ENCODE results near the gene PDPR.
"Not testable (repeated sequence)": the region's sequence is repeated elsewhere in the genome, so short reads cannot be mapped to it uniquely, and the experiment has no call there.

The PDPR gene

DNA sequence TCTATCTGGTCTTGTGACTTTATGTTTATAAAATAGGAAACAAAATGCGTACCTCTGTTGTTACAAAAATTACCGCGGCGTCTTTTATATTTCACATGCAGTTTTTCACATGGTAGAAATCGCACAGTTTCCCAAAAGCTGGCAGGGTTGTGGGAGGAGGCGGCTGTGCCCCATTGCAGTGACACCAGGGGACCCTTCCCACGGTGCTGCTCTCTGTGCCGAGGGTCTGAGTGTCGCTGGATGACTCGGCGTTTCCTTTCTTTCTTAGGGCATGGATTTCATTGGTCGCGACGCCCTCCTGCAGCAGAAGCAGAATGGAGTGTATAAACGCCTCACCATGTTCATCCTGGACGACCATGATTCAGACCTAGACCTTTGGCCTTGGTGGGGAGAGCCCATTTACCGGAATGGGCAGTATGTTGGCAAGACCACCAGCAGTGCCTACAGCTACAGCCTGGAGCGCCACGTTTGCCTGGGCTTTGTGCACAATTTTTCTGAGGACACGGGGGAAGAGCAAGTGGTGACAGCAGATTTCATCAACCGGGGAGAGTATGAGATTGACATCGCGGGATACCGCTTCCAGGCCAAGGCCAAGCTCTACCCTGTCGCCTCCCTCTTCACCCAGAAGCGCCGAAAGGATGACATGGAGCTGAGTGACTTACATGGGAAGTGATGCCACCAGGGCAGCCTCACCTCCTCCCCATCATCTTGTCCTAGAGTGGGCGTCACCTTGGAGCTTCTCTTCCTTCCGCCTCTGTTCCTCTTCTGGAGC lies 42.3 kb downstream of the PDPR start:
- Histone ChIP-seq H3K36me3 (ENCODE audit: control insufficient read depth, low read depth, low read length) (peaks cover 84% of the 10 kb centered on the region), H3K9ac (ENCODE audit: low read length) (no peak overlapping the region), H3K27me3 (ENCODE audit: control insufficient read depth, insufficient read depth, low read length) (no peaks in the 10 kb centered on the region), H3K27ac (ENCODE audit: low read length) (no peak overlapping the region), H3K4me3 (ENCODE audit: low read length) (no peak overlapping the region), H3K4me1 (ENCODE audit: control insufficient read depth, low read depth, low read length) (no peaks in the 10 kb centered on the region), H3K9me3 (ENCODE audit: control insufficient read depth, low read depth, low read length) (no peaks in the 10 kb centered on the region)

DNA sequence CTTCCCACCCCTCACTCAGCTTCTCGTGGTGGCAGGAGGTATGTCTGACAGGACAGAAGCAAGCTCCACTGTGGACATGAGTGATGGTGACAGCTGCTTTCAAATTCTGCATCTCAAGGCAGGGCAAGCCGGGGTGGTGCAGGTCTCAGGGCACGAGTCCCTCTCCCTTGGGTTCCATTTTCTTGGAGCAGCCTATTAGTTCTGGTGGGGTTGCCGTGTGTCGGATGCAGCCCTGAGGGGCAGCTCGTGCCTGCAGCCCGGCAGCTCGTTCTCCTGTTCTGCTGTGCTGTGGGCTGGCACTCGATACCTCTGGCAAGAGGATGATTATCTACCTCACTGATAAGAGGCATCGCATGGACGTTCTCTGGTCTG lies 43.0 kb downstream of the PDPR start:
- Histone ChIP-seq H3K4me3 (ENCODE audit: low read length) (no peak overlapping the region), H3K4me1 (ENCODE audit: control insufficient read depth, low read depth, low read length) (no peaks in the 10 kb centered on the region), H3K9me3 (ENCODE audit: control insufficient read depth, low read depth, low read length) (no peaks in the 10 kb centered on the region), H3K36me3 (ENCODE audit: control insufficient read depth, low read depth, low read length) (peaks cover 82% of the 10 kb centered on the region), H3K9ac (ENCODE audit: low read length) (no peak overlapping the region), H3K27me3 (ENCODE audit: control insufficient read depth, insufficient read depth, low read length) (no peaks in the 10 kb centered on the region), H3K27ac (ENCODE audit: low read length) (no peak overlapping the region)

DNA sequence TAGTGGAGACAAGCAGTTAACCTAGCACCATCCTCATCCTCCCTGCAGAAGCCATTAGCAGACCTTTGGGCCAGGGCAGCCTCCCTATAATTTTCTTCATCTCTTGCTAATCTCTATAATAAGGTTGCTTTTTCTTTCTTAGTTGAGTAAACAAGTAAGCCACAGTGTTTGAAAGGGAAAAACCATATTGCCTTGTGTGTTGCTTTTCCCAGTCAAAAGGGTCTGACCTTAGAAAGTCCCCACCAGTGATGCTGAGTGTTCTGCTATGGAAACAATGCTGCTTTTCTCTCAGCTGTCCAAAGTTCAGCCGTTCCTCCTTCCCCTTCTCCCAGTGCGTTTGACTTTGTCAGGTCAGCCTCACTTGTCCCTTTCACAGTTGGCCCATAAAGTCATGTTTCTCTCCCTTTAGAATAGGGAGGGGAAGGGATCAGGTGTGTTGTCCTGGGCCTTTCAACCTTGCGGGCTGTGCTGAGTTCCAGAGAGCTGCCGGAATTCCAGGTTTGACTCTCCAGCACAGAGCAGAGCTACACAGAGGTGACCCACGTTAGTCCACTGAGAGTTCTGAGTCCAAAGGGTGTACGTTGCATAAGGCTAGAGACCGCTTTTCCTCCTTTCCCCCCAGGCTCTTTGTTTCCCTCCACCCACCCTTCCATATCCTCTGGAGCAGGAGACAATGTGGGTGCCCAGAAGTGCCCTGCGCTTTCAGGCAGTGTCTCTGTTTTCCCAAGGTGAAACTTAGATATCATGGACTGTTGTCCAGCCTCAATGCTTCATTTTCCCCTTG lies 43.5 kb downstream of the PDPR start:
- no peak overlapping the region for H3K9ac ChIP-seq (ENCODE audit: low read length)
- H3K36me3 ChIP-seq (ENCODE audit: control insufficient read depth, low read depth, low read length): peaks cover 77% of the 10 kb centered on the region
- H3K4me3 ChIP-seq (ENCODE audit: low read length): no peak overlapping the region

DNA sequence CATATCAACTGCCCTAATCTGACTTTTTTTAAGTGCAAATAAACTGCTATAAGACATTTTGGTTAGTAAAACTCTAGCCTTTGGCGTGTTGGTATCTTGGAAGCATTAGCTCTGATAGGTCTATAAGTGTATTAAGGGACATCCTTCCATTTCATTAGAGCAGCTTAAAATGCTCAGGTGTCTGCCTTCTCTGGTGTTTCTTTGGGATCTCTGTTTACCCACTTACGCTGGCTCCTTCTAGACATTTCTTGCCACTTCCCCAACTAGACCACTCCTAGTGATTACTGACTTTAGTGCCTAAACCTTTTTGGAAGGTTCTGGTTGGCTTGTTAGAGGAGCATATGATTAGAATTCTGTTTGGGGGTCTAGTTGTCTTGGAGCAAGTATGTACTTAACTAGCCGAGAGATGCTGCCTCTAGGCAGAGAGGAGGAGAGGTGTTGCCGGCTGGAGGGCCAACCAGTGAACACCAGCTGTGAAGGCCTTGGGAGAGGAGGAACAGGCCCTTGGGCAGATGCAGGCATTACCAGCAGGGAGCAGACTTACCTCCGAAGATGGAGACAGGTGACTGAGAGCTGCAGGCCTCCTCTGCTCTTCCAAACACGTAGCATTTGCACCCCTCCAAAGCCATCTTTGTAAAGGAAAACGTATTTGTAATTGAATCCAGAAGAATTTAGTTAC lies 44.3 kb downstream of the PDPR start:
- peaks cover 69% of the 10 kb centered on the region for H3K36me3 ChIP-seq (ENCODE audit: control insufficient read depth, low read depth, low read length)
- H3K27ac ChIP-seq (ENCODE audit: low read length): no peak overlapping the region

More for the DNA sequence above, 43.5 kb downstream of the PDPR start:
- Histone ChIP-seq H3K27ac (ENCODE audit: low read length) (no peak overlapping the region), H3K27me3 (ENCODE audit: control insufficient read depth, insufficient read depth, low read length) (no peaks in the 10 kb centered on the region), H3K4me1 (ENCODE audit: control insufficient read depth, low read depth, low read length) (no peaks in the 10 kb centered on the region), H3K9me3 (ENCODE audit: control insufficient read depth, low read depth, low read length) (no peaks in the 10 kb centered on the region)

DNA sequence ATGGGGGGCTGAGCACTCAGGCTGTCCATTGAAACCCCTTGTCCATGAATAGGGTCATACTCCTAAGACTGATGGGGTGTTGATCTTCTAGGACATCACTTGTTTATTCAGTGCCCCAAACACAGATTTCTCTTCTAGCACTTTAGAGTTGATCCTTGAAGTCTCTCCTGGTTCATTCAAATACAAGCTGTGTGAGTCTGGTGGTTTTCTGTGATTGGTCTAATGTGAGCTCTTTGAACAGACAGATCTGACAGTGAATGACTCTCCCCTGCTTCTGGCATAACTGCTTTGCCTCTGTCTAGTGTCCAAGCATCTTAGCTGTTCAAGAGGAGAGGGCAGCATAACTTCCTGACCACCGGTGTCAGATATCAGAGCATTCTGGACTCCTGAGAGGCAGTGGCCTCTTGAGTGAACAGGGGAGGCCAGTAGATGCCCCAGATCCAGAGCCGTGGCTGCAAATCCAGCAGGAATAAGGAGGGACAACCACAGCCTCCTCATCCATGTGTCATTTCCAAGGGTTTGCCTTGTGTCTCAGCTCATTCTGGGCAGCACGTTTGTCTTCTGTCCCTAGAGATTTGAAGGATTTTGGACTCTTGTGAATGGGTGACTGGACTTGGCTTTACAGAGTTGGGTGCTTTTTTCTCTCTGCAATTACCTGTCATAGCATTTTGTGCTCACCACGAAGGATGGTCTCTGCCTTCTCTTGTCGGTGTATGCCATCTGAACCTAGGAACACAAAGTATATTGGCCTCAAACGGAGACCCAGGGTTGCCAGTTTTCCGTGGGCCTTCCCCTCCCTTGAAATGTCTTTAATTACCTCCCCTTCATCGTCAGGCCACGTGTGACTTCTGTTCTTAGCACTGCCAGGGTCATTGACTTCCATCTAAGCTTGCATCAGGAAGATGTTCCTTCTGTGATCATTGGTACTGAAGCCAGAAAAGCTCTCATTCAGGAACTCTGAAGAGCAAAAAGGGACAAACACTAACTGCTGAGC lies 45.5 kb downstream of the PDPR start:
- Histone ChIP-seq H3K27me3 (ENCODE audit: control insufficient read depth, insufficient read depth, low read length) (no peaks in the 10 kb centered on the region), H3K27ac (ENCODE audit: low read length) (no peak overlapping the region), H3K4me1 (ENCODE audit: control insufficient read depth, low read depth, low read length) (no peaks in the 10 kb centered on the region), H3K9ac (ENCODE audit: low read length) (no peak overlapping the region), H3K36me3 (ENCODE audit: control insufficient read depth, low read depth, low read length) (peaks cover 60% of the 10 kb centered on the region), H3K9me3 (ENCODE audit: control insufficient read depth, low read depth, low read length) (no peaks in the 10 kb centered on the region), H3K4me3 (ENCODE audit: low read length) (no peak overlapping the region)

More for the DNA sequence above, 44.3 kb downstream of the PDPR start:
- no peaks in the 10 kb centered on the region for H3K4me1 ChIP-seq (ENCODE audit: control insufficient read depth, low read depth, low read length)
- H3K9me3 ChIP-seq (ENCODE audit: control insufficient read depth, low read depth, low read length): no peaks in the 10 kb centered on the region
- no peak overlapping the region for H3K9ac ChIP-seq (ENCODE audit: low read length)
- H3K27me3 ChIP-seq (ENCODE audit: control insufficient read depth, insufficient read depth, low read length): no peaks in the 10 kb centered on the region
- no peak overlapping the region for H3K4me3 ChIP-seq (ENCODE audit: low read length)

DNA sequence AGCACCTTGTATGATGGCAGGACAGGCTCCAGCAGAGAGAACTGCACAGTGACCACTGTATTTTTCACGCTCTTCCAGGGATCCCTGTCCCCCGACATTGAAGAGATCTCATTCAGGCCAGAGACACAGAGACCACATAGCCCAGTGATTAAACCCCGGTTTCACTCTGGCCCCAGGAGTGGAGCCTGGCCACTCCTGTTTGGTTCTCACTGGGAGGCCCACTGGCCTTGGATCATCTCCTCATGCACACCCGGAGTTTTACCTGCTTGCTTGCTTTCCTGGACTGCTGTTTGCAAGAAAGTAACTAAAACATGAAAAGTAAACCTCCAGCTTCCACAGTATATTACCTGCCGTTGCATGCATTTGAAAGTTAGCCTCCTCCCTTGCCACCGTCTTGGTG lies 46.3 kb downstream of the PDPR start:
- Histone ChIP-seq H3K27ac (ENCODE audit: low read length) (no peak overlapping the region), H3K4me3 (ENCODE audit: low read length) (no peak overlapping the region), H3K36me3 (ENCODE audit: control insufficient read depth, low read depth, low read length) (peaks cover 59% of the 10 kb centered on the region), H3K27me3 (ENCODE audit: control insufficient read depth, insufficient read depth, low read length) (no peaks in the 10 kb centered on the region), H3K9ac (ENCODE audit: low read length) (no peak overlapping the region), H3K9me3 (ENCODE audit: control insufficient read depth, low read depth, low read length) (no peaks in the 10 kb centered on the region), H3K4me1 (ENCODE audit: control insufficient read depth, low read depth, low read length) (no peaks in the 10 kb centered on the region)

DNA sequence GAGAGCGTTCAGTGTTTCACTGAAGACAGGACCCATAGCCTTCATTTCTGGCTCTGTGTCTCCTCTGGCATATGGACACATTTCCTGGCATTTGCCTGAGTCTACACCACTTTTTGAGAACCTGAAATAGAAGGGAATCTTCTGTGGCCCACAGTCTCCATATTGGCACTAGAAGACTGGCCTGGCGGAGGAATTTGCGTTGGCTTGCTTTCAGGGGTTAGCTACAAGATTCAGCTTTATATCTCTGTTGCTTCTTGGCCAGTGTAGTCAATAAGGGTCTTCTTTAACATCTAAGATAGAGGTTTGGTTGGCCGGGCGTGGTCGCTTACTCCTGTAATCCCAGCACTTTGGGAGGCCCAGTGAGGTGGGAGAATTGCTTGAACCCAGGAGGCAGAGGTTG lies 46.7 kb downstream of the PDPR start:
- no peaks in the 10 kb centered on the region for H3K4me1 ChIP-seq (ENCODE audit: control insufficient read depth, low read depth, low read length)
- H3K27me3 ChIP-seq (ENCODE audit: control insufficient read depth, insufficient read depth, low read length): no peaks in the 10 kb centered on the region
- no peak overlapping the region for H3K4me3 ChIP-seq (ENCODE audit: low read length)
- H3K9ac ChIP-seq (ENCODE audit: low read length): no peak overlapping the region
- peaks cover 59% of the 10 kb centered on the region for H3K36me3 ChIP-seq (ENCODE audit: control insufficient read depth, low read depth, low read length)
- H3K9me3 ChIP-seq (ENCODE audit: control insufficient read depth, low read depth, low read length): no peaks in the 10 kb centered on the region
- no peak overlapping the region for H3K27ac ChIP-seq (ENCODE audit: low read length)

DNA sequence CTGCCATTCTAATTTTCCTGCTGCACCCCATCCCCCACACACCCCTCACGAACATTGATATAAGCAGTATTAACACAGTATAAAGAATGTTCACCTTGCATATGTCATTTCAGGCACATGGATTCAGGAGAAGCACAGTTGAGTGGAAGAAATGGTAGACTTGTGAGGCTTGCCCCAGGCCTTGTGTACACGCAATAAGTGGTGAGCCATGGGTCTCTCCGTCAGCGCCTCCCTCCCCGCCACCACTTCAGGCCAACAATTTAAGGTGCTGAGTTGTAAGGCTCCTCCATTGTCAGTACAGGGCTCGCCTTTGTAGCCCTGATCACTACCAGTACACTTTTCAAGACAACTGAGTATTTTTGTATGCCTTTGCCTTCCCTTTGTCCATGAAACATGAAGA lies 47.2 kb downstream of the PDPR start:
- Histone ChIP-seq H3K4me1 (ENCODE audit: control insufficient read depth, low read depth, low read length) (no peaks in the 10 kb centered on the region), H3K36me3 (ENCODE audit: control insufficient read depth, low read depth, low read length) (peaks cover 54% of the 10 kb centered on the region), H3K9ac (ENCODE audit: low read length) (no peak overlapping the region), H3K4me3 (ENCODE audit: low read length) (no peak overlapping the region), H3K27ac (ENCODE audit: low read length) (no peak overlapping the region), H3K27me3 (ENCODE audit: control insufficient read depth, insufficient read depth, low read length) (no peaks in the 10 kb centered on the region), H3K9me3 (ENCODE audit: control insufficient read depth, low read depth, low read length) (no peaks in the 10 kb centered on the region)

DNA sequence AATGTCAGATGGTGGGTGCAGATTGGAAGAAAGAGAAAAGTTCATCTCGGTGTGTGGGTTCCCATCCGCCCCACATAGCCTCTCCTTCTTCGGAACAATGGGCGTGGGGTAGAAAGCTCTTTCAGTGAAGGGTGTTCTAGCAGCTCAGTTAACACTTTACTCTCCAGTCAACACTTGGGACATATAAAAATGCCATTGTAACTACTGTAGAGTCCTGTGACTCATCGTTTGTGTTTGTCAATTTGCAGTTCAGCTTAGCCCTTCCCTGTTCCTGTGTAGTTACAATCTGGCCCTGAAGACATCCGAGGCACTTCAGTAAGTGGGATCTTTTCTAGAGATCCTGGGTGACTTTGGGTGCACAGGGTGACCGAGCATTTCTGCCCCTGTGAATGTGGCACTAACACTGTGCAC lies 47.9 kb downstream of the PDPR start:
- H3K27ac ChIP-seq (ENCODE audit: low read length): no peak overlapping the region
- no peaks in the 10 kb centered on the region for H3K4me1 ChIP-seq (ENCODE audit: control insufficient read depth, low read depth, low read length)
- H3K9me3 ChIP-seq (ENCODE audit: control insufficient read depth, low read depth, low read length): no peaks in the 10 kb centered on the region
- H3K4me3 ChIP-seq (ENCODE audit: low read length): no peak overlapping the region
- H3K9ac ChIP-seq (ENCODE audit: low read length): no peak overlapping the region
- H3K27me3 ChIP-seq (ENCODE audit: control insufficient read depth, insufficient read depth, low read length): no peaks in the 10 kb centered on the region
- peaks cover 47% of the 10 kb centered on the region for H3K36me3 ChIP-seq (ENCODE audit: control insufficient read depth, low read depth, low read length)

DNA sequence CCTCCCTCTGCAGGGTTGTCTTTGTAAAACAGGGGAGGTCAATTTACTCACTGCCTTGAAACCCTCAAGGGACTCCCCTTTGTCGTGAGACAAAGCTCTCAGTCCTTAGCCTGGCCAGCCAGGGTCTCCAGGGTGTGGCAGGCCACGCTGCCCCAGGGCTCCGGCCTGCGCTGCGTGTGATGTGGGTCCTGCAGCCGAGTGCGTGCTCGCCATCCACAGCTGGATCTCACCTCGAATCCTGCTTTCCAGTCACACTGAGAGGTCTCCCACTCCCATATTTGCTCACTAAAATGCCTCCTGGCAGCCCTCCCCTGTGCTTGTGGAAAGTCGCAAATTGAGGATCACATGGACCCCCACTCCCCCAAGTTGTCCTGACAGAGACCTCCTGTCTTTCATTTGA lies 49.5 kb downstream of the PDPR start:
- H3K9ac ChIP-seq (ENCODE audit: low read length): no peak overlapping the region
- H3K36me3 ChIP-seq (ENCODE audit: control insufficient read depth, low read depth, low read length): peaks cover 31% of the 10 kb centered on the region

DNA sequence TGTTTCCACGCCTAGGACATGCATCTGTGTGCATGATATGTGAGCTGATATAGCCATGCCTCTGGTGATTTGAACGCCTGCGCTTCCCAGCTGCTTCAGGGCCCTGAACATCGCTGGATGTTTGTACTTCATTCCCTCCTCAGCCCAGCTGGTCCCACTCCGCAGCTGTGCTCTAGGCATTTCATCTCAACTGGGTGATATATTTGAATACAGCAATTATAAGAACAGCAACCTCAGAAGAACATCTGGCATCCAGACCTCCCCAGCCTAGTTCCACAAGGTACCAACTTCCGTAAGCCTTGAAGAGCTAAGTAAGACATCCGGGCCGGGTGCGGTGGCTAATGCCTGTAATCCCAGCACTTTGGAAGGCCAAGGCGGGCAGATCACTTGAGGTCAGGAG lies 52.6 kb downstream of the PDPR start:
- not testable (repeated sequence) for H3K9me3 ChIP-seq (ENCODE audit: control insufficient read depth, low read depth, low read length); H3K4me3 ChIP-seq (ENCODE audit: low read length); H3K36me3 ChIP-seq (ENCODE audit: control insufficient read depth, low read depth, low read length); H3K27ac ChIP-seq (ENCODE audit: low read length); H3K4me1 ChIP-seq (ENCODE audit: control insufficient read depth, low read depth, low read length); H3K9ac ChIP-seq (ENCODE audit: low read length); H3K27me3 ChIP-seq (ENCODE audit: control insufficient read depth, insufficient read depth, low read length)

More for the DNA sequence above, 49.5 kb downstream of the PDPR start:
- Histone ChIP-seq H3K27ac (ENCODE audit: low read length) (no peak overlapping the region), H3K4me1 (ENCODE audit: control insufficient read depth, low read depth, low read length) (no peaks in the 10 kb centered on the region), H3K4me3 (ENCODE audit: low read length) (no peak overlapping the region), H3K27me3 (ENCODE audit: control insufficient read depth, insufficient read depth, low read length) (no peaks in the 10 kb centered on the region), H3K9me3 (ENCODE audit: control insufficient read depth, low read depth, low read length) (no peaks in the 10 kb centered on the region)

All from iPS-18a (cell line).